ENCODE data around the gene XIRP2. TPM values are rescaled to one million over a fixed set of nuclear protein-coding genes. Genes with fewer than 3 reads are reported as not detected.
A peak's percentile ranks its signal among the peaks of the same experiment; 100 is the strongest.

The XIRP2 gene
- total and polyA plus RNA-seq, 2 of the 4 experiments (the other 2 are of a cell fraction), result 0.05 to 0.18 TPM

DNA sequence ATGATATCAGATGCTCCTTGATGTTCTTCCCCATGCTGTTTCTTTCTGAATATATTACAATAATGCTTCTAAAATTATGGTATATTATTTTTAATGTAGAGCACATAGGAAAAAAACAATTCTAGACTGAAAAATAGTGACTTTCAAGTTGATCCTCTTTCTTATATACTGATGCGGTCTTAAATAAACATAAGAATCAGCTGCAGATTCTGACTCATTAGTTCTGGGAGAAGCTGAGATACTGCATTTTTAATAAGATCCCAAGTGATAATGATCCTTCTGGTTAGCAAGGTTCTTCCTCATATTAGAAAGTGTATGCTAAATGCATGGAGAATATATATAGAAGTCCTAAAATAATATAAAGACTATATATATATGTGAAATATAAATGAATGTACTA lies 124.9 kb downstream of the XIRP2 start:
- Histone ChIP-seq H3K27ac (ENCODE audit: insufficient read depth, low read length) (no peak overlapping the region), H3K14ac (replicated peaks; ENCODE audit: low read depth, low read length) (no peak overlapping the region), H3K18ac (ENCODE audit: low read depth, low read length) (no peak overlapping the region), H2AK5ac (ENCODE audit: low read depth, low read length) (no peak overlapping the region), H3K9me1 (ENCODE audit: insufficient read depth, low read length) (no peaks in the 10 kb centered on the region), H2BK120ac (ENCODE audit: low read depth, low read length) (no peak overlapping the region), H2AFZ (replicated peaks; ENCODE audit: low read length, poor library complexity) (no peak overlapping the region), H3K27me3 (ENCODE audit: control insufficient read depth, insufficient read depth, low read length) (no peaks in the 10 kb centered on the region), H3K9ac (ENCODE audit: low read depth, low read length) (no peak overlapping the region), H4K20me1 (ENCODE audit: insufficient read depth, low read length) (no peaks in the 10 kb centered on the region), H4K91ac (ENCODE audit: insufficient read depth, low read depth, low read length) (no peak overlapping the region), H3K36me3 (ENCODE audit: control insufficient read depth, insufficient read depth, low read length) (no peaks in the 10 kb centered on the region), H3K4me1 (ENCODE audit: control insufficient read depth, insufficient read depth, low read length) (no peaks in the 10 kb centered on the region), H3K79me1 (ENCODE audit: low read depth in 1 of 2, low read length in 2 of 2) (no peaks in the 10 kb centered on the region), H4K8ac (ENCODE audit: low read depth in 2 of 2, low read length in 2 of 2) (no peak overlapping the region), H2AK9ac (replicated peaks; ENCODE audit: low read depth, low read length, poor library complexity) (no peak overlapping the region), H4K5ac (ENCODE audit: low read depth, low read length) (no peak overlapping the region), H3K4me3 (ENCODE audit: insufficient read depth, low read depth, low read length) (no peak overlapping the region), H3K4me2 (ENCODE audit: low read depth, low read length) (no peak overlapping the region), H2BK20ac (ENCODE audit: low read depth, low read length) (no peak overlapping the region), H2BK5ac (ENCODE audit: low read depth, low read length, poor library complexity, severe bottlenecking) (no peak overlapping the region), H3K4ac (ENCODE audit: low read depth, low read length) (no peak overlapping the region), H3K9me3 (ENCODE audit: control insufficient read depth, insufficient read depth, low read length) (no peaks in the 10 kb centered on the region), H3K56ac (ENCODE audit: extremely low read depth, insufficient read depth, low read length) (no peak overlapping the region), H2BK15ac (ENCODE audit: low read depth, low read length) (no peak overlapping the region), H3K23ac (ENCODE audit: low read depth, low read length) (no peak overlapping the region)
- intact Hi-C loops (cut with micrococcal nuclease) (no loop called here), in situ Hi-C loops (cut with MboI; ENCODE audit: low sequenced_read_pairs) (no loop called here), dilution Hi-C loops (cut with HindIII; ENCODE audit: low sequenced_read_pairs, unreplicated experiment) (no loop called here)
- ATAC-seq (ENCODE audit: low read depth) (peak; percentile 63), DNase-seq (peak; percentile 73)
- no CpG with 5 or more reads among the region's 1 CpG for WGBS, 2 experiments (ENCODE audit: extremely low coverage in 2 of 2, insufficient read length in 1 of 2)
- BruUV-seq (replicated peaks), result no TSS peak
- POLR2A ChIA-PET (ENCODE audit: unreplicated experiment), result no interaction called here
- CTCF ChIA-PET, result interaction anchor here (0.6 kb wide), 1 partner anchor 205 kb away, joined by 3 read pairs; no protein-coding TSS in a partner anchor
- no peak for TF ChIP-seq MXI1 (IDR thresholded peaks at IDR 0.05; ENCODE audit: borderline replicate concordance, low read depth, low read length)
- no peak for TF ChIP-seq RCOR1 (IDR thresholded peaks at IDR 0.05; ENCODE audit: insufficient replicate concordance, low read length)
- no peak for TF ChIP-seq NFE2L2 (IDR thresholded peaks at IDR 0.05; ENCODE audit: low read depth, low read length)
- TF ChIP-seq, protein P1, sequence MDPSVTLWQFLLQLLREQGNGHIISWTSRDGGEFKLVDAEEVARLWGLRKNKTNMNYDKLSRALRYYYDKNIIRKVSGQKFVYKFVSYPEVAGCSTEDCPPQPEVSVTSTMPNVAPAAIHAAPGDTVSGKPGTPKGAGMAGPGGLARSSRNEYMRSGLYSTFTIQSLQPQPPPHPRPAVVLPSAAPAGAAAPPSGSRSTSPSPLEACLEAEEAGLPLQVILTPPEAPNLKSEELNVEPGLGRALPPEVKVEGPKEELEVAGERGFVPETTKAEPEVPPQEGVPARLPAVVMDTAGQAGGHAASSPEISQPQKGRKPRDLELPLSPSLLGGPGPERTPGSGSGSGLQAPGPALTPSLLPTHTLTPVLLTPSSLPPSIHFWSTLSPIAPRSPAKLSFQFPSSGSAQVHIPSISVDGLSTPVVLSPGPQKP (IDR thresholded peaks at IDR 0.05; ENCODE audit: borderline replicate concordance, low read depth, low read length), result no peak
- TF ChIP-seq CHD1 (IDR thresholded peaks at IDR 0.05; ENCODE audit: low read depth, low read length), result no peak
- TF ChIP-seq SMC3 (IDR thresholded peaks at IDR 0.05; ENCODE audit: low read depth, low read length), result no peak
- no peak for TF ChIP-seq BHLHE40 (IDR thresholded peaks at IDR 0.05; ENCODE audit: low read depth, low read length)
- no peak for TF ChIP-seq MAFK (IDR thresholded peaks at IDR 0.05; ENCODE audit: low read depth, low read length)
- TF ChIP-seq, protein P2, sequence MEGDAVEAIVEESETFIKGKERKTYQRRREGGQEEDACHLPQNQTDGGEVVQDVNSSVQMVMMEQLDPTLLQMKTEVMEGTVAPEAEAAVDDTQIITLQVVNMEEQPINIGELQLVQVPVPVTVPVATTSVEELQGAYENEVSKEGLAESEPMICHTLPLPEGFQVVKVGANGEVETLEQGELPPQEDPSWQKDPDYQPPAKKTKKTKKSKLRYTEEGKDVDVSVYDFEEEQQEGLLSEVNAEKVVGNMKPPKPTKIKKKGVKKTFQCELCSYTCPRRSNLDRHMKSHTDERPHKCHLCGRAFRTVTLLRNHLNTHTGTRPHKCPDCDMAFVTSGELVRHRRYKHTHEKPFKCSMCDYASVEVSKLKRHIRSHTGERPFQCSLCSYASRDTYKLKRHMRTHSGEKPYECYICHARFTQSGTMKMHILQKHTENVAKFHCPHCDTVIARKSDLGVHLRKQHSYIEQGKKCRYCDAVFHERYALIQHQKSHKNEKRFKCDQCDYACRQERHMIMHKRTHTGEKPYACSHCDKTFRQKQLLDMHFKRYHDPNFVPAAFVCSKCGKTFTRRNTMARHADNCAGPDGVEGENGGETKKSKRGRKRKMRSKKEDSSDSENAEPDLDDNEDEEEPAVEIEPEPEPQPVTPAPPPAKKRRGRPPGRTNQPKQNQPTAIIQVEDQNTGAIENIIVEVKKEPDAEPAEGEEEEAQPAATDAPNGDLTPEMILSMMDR (conservative IDR thresholded peaks at IDR 0.05; ENCODE audit: low read depth, low read length), result no peak
- TF ChIP-seq POLR2A (IDR thresholded peaks at IDR 0.05; ENCODE audit: low read depth, low read length), result no peak
- TF ChIP-seq CEBPB (IDR thresholded peaks at IDR 0.05; ENCODE audit: low read depth, low read length), result no peak
- no peak for TF ChIP-seq FOS (IDR thresholded peaks at IDR 0.05; ENCODE audit: low read depth, low read length)
- no peak for TF ChIP-seq MAZ (IDR thresholded peaks at IDR 0.05; ENCODE audit: borderline replicate concordance, low read depth, low read length)
- no peak for TF ChIP-seq RFX5 (IDR thresholded peaks at IDR 0.05; ENCODE audit: low read depth, low read length)
